GM12891 (cell line): Measurements from ENCODE around the gene LNP1. TPM values are rescaled to one million over a fixed set of nuclear protein-coding genes. Genes with fewer than 3 reads are reported as not detected.
"Not testable (repeated sequence)": the region's sequence is repeated elsewhere in the genome, so short reads cannot be mapped to it uniquely, and the experiment has no call there.

Experiments
- DNase-seq: peaks from one replicate; pipeline ENCODE4 v3.0.0; 2011; ENCODE audit warnings: low spot score; ENCODE audit not compliant: insufficient read length
- FAIRE-seq: peaks from 2 replicates; lab custom pipeline; 2011; peaks lifted over from hg19 to GRCh38; lab: Jason Lieb, UNC
- PAX5 ChIP-seq: IDR thresholded peaks from 2 replicates; pipeline ENCODE4 v1.6.1; 2011; ENCODE audit warnings: low read length, moderate library complexity, mild to moderate bottlenecking; ENCODE audit not compliant: insufficient read depth, severe bottlenecking
- POLR2A ChIP-seq: IDR thresholded peaks from 2 replicates; pipeline ENCODE4 v1.6.1; 2011; ENCODE audit warnings: low read depth, low read length, control low read depth
- POLR2AphosphoS5 ChIP-seq: IDR thresholded peaks from 2 replicates; pipeline ENCODE4 v1.6.1; 2011; ENCODE audit warnings: low read depth, low read length, control low read depth
- POU2F2 ChIP-seq: IDR thresholded peaks from 2 replicates; pipeline ENCODE4 v1.6.1; 2011; ENCODE audit warnings: low read depth, mild to moderate bottlenecking, control low read depth, low read length, moderate library complexity
- SPI1 ChIP-seq: IDR thresholded peaks from 2 replicates; pipeline ENCODE4 v1.6.1; 2011; ENCODE audit warnings: low read depth, low read length, control low read depth
- TAF1 ChIP-seq: IDR thresholded peaks from 2 replicates; pipeline ENCODE4 v1.6.1; 2011; ENCODE audit warnings: low read depth, low read length, control low read depth
- polyA plus RNA-seq: library from polyadenylated mRNA; unstranded; fragments of >200 nt; gene quantifications from one replicate; pipeline ENCODE4 v1.2.1, GENCODE V29; 2012; ENCODE audit warnings: low read depth, missing spikeins, inconsistent platforms; ENCODE audit not compliant: missing spikeins

The LNP1 gene
- polyA plus RNA-seq, result 0.45 TPM

GRCh38 chr3:100400780-100401673, at the start of gene LNP1, which contains the start of gene TOMM70:
TSS of gene LNP1 (plus strand) at chr3:100401539. CDS start at chr3:100429730, 28,191 bp downstream.
TSS of gene TOMM70 (minus strand) at chr3:100401089. CDS start at chr3:100400949, 140 bp downstream.
- FAIRE-seq, result peak; percentile 98
- TF ChIP-seq POLR2A (peak; percentile 87), POLR2AphosphoS5 (peak; percentile 88), PAX5 (no peak), TAF1 (peak; percentile 75), SPI1 (no peak), POU2F2 (peak; percentile 42; the same call in 1 of the 2 replicates)
- DNase-seq, result peak; percentile 56

- DNase-seq, FAIRE-seq: not testable (repeated sequence)
Observed at GRCh38 chr3:100351770-100352169, 49.6 kb upstream of the LNP1 start.

- FAIRE-seq, result no peak
- no peak for DNase-seq
- no peak for TF ChIP-seq TAF1
- TF ChIP-seq POLR2AphosphoS5, result no peak
- no peak for TF ChIP-seq PAX5
- no peak for TF ChIP-seq POU2F2
- no peak for TF ChIP-seq POLR2A
- no peak for TF ChIP-seq SPI1
Observed at GRCh38 chr3:100352296-100353231, 48.8 kb upstream of the LNP1 start.

GRCh38 chr3:100354850-100355249, 46.5 kb upstream of the LNP1 start:
- DNase-seq (no peak), FAIRE-seq (no peak)
- TF ChIP-seq POLR2A (no peak), SPI1 (no peak), TAF1 (no peak), POLR2AphosphoS5 (no peak), PAX5 (no peak), POU2F2 (no peak)

GRCh38 chr3:100358413-100358812, 42.9 kb upstream of the LNP1 start:
- FAIRE-seq (no peak), DNase-seq (no peak)
- no peak for TF ChIP-seq POLR2A
- no peak for TF ChIP-seq SPI1
- TF ChIP-seq TAF1, result no peak
- no peak for TF ChIP-seq POLR2AphosphoS5
- no peak for TF ChIP-seq POU2F2
- TF ChIP-seq PAX5, result no peak

- no peak for FAIRE-seq
- no peak for TF ChIP-seq POLR2A
- no peak for TF ChIP-seq POU2F2
- no peak for TF ChIP-seq TAF1
- no peak for TF ChIP-seq POLR2AphosphoS5
- TF ChIP-seq SPI1, result no peak
- DNase-seq, result no peak
Observed at GRCh38 chr3:100359035-100359434, 42.3 kb upstream of the LNP1 start.

- no peak for DNase-seq
- FAIRE-seq, result peak; percentile 31
- TF ChIP-seq TAF1, result no peak
- no peak for TF ChIP-seq PAX5
- TF ChIP-seq POLR2AphosphoS5, result no peak
- no peak for TF ChIP-seq POU2F2
- TF ChIP-seq SPI1, result no peak
- no peak for TF ChIP-seq POLR2A
Observed at GRCh38 chr3:100360757-100361496, 40.4 kb upstream of the LNP1 start.

- FAIRE-seq (no peak), DNase-seq (no peak)
- TF ChIP-seq SPI1 (no peak), POLR2A (no peak), POLR2AphosphoS5 (no peak), POU2F2 (no peak), TAF1 (no peak), PAX5 (no peak)
Observed at GRCh38 chr3:100361897-100362296, 39.4 kb upstream of the LNP1 start.

GRCh38 chr3:100364421-100364820, 36.9 kb upstream of the LNP1 start:
- DNase-seq (no peak), FAIRE-seq (no peak)
- no peak for TF ChIP-seq POU2F2
- no peak for TF ChIP-seq SPI1
- no peak for TF ChIP-seq POLR2AphosphoS5
- no peak for TF ChIP-seq TAF1
- TF ChIP-seq PAX5, result no peak
- no peak for TF ChIP-seq POLR2A
